Fibroblast of lung (primary cell): Measurements from ENCODE around the gene VPS35L. TPM values are rescaled to one million over a fixed set of nuclear protein-coding genes. Genes with fewer than 3 reads are reported as not detected.

Experiments
- DNase-seq, 2 donors: peaks; one replicate each; pipeline versions ENCODE4 v3.0.0 to v3.0.0-alpha.2; 2010; ENCODE audit warnings: low read depth in 2 of 2
- H2AFZ ChIP-seq: 2 replicates; pipeline ENCODE4 v1.5.1; 2012; ENCODE audit warnings: low read length, control low read depth, inconsistent platforms
- H3K27ac ChIP-seq: 2 replicates; pipeline ENCODE4 v1.5.1; 2011; ENCODE audit warnings: low read length, control low read depth; ENCODE audit not compliant: insufficient read depth
- H3K27me3 ChIP-seq: 2 replicates; pipeline ENCODE4 v1.5.1; 2011; ENCODE audit warnings: mild to moderate bottlenecking, low read length; ENCODE audit not compliant: control insufficient read depth, insufficient read depth
- H3K36me3 ChIP-seq: 2 replicates; pipeline ENCODE4 v1.5.1; 2011; ENCODE audit warnings: low read length; ENCODE audit not compliant: control insufficient read depth, insufficient read depth
- H3K4me1 ChIP-seq: 2 replicates; pipeline ENCODE4 v1.5.1; 2011; ENCODE audit warnings: low read length; ENCODE audit not compliant: control insufficient read depth, insufficient read depth; ENCODE audit errors: extremely low read depth
- H3K4me2 ChIP-seq: 2 replicates; pipeline ENCODE4 v1.5.1; 2011; ENCODE audit warnings: low read length, control low read depth; ENCODE audit not compliant: insufficient read depth; ENCODE audit errors: extremely low read depth
- H3K4me3 ChIP-seq, 4 experiments: fragments of 200-600 bp in 1 of 4; sonication (generic) in 1 of 4; replicated peaks in 1 of 4; 2 replicates each; pipeline ENCODE4 v1.5.1; 2011 to 2016; ENCODE audit warnings: low read length in 4 of 4, low read depth in 3 of 4, mild to moderate bottlenecking in 3 of 4, control low read depth in 2 of 4, inconsistent platforms in 1 of 4, mixed read lengths in 1 of 4; ENCODE audit not compliant: insufficient read depth in 1 of 4; ENCODE audit errors: control extremely low read depth in 1 of 4
- H3K79me2 ChIP-seq: 2 replicates; pipeline ENCODE4 v1.5.1; 2012; ENCODE audit warnings: mild to moderate bottlenecking, low read length, inconsistent platforms; ENCODE audit not compliant: control insufficient read depth, insufficient read depth
- H3K9ac ChIP-seq: 2 replicates; pipeline ENCODE4 v1.5.1; 2011; ENCODE audit warnings: mild to moderate bottlenecking, low read length, control low read depth; ENCODE audit not compliant: insufficient read depth
- H3K9me3 ChIP-seq: 2 replicates; pipeline ENCODE4 v1.5.1; 2012; ENCODE audit warnings: low read depth, low read length; ENCODE audit not compliant: control insufficient read depth, insufficient read depth
- H4K20me1 ChIP-seq: 2 replicates; pipeline ENCODE4 v1.5.1; 2011; ENCODE audit warnings: low read length; ENCODE audit not compliant: control insufficient read depth, insufficient read depth; ENCODE audit errors: extremely low read depth
- EZH2 ChIP-seq: IDR thresholded peaks from 2 replicates; pipeline ENCODE4 v1.5.1; 2012; ENCODE audit warnings: low read length, control low read depth, mild to moderate bottlenecking; ENCODE audit errors: missing control alignments
- polyA plus RNA-seq, 2 donors: library from polyadenylated mRNA; depleted of rRNA in 1 of 2; stranded (reverse) in 1 of 2; unstranded in 1 of 2; fragments of >200 nt; gene quantifications; 2 replicates each; pipeline ENCODE4 v1.2.1, GENCODE V29; 2011 to 2012; ENCODE audit warnings: missing spikeins in 1 of 2
- total RNA-seq: library from RNA; depleted of rRNA; stranded (reverse); fragments of >200 nt; gene quantifications from 2 replicates; pipeline ENCODE4 v1.2.1, GENCODE V29; 2014
- TF ChIP-seq, protein P1 (sequence below), 2 donors: IDR thresholded peaks in 1 of 2; conservative IDR thresholded peaks in 1 of 2; 1 replicate in 1 of 2; 2 replicates in 1 of 2; pipeline ENCODE4 v1.5.1; 2011 to 2012; ENCODE audit warnings: low read length in 2 of 2, control low read depth in 1 of 2, inconsistent platforms in 1 of 2, low read depth in 1 of 2, mild to moderate bottlenecking in 1 of 2

The VPS35L gene
- total and polyA plus RNA-seq, 2 donors (not counting 1 experiment from before 2014, with no cell fraction given): 46.7 to 54.7 TPM

DNA sequence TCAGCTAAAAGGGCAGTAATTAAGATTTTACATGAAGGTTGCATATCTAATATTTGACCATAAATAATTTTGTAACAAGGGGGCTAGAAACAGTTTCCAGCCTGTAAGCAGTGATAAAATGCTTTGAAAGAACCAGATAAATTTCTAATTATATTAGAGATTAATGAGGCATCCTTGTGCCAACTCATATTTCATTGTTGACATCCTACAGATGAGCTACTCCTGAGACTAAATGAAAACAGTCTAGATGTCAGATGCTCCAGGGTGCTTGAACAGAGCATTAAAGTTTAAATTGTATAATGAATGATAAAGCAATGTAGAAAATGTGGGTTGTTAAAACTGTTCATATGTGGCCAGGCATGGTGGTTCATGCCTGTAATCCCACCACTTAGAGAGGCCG, 185.9 kb downstream of the VPS35L start:
- no peak overlapping the region for H3K9ac ChIP-seq
- no peaks in the 10 kb centered on the region for H3K27me3 ChIP-seq
- peaks cover 2% of the 10 kb centered on the region for H3K4me1 ChIP-seq
- H3K4me2 ChIP-seq: no peak overlapping the region
- no peak for TF ChIP-seq EZH2
- TF ChIP-seq, protein P1, sequence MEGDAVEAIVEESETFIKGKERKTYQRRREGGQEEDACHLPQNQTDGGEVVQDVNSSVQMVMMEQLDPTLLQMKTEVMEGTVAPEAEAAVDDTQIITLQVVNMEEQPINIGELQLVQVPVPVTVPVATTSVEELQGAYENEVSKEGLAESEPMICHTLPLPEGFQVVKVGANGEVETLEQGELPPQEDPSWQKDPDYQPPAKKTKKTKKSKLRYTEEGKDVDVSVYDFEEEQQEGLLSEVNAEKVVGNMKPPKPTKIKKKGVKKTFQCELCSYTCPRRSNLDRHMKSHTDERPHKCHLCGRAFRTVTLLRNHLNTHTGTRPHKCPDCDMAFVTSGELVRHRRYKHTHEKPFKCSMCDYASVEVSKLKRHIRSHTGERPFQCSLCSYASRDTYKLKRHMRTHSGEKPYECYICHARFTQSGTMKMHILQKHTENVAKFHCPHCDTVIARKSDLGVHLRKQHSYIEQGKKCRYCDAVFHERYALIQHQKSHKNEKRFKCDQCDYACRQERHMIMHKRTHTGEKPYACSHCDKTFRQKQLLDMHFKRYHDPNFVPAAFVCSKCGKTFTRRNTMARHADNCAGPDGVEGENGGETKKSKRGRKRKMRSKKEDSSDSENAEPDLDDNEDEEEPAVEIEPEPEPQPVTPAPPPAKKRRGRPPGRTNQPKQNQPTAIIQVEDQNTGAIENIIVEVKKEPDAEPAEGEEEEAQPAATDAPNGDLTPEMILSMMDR (conservative IDR thresholded peaks at IDR 0.05 in 1 of 2, IDR thresholded peaks at IDR 0.05 in 1 of 2; ENCODE audit: low read depth in 1 of 2, low read length in 2 of 2): no peak
- no peaks in the 10 kb centered on the region for H3K79me2 ChIP-seq
- H3K4me3 ChIP-seq: no peak overlapping the region
- H3K9me3 ChIP-seq: no peaks in the 10 kb centered on the region
- H3K27ac ChIP-seq: no peak overlapping the region
- DNase-seq: no peak
- H4K20me1 ChIP-seq: no peaks in the 10 kb centered on the region
- no peaks in the 10 kb centered on the region for H3K36me3 ChIP-seq
- no peak overlapping the region for H2AFZ ChIP-seq

DNA sequence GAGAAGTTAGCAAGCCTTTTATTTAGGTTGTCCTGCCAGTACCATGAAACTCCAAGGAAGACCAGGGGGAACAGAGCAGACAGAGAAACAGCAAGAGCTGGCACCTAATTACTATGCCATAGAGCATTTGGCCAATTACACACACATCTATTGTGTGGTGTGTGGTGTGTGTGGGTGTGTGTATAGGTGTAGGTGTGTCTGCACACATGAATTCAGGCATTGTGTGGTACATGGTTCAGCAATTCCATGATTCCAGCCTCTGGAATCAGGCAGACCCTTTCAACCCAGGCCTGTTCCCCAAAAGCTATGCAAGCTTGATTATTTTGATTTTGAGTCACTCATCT, 188.3 kb downstream of the VPS35L start:
- no peaks in the 10 kb centered on the region for H3K36me3 ChIP-seq
- H3K27me3 ChIP-seq: no peaks in the 10 kb centered on the region
- H3K79me2 ChIP-seq: no peaks in the 10 kb centered on the region
- TF ChIP-seq, protein P1 (conservative IDR thresholded peaks at IDR 0.05 in 1 of 2, IDR thresholded peaks at IDR 0.05 in 1 of 2; ENCODE audit: low read depth in 1 of 2, low read length in 2 of 2): no peak
- no peak for TF ChIP-seq EZH2
- H3K4me1 ChIP-seq: peaks cover 2% of the 10 kb centered on the region
- no peak overlapping the region for H2AFZ ChIP-seq
- H3K9ac ChIP-seq: no peak overlapping the region
- no peaks in the 10 kb centered on the region for H4K20me1 ChIP-seq
- no peak overlapping the region for H3K4me3 ChIP-seq
- no peaks in the 10 kb centered on the region for H3K9me3 ChIP-seq
- DNase-seq: no peak
- H3K27ac ChIP-seq: no peak overlapping the region
- H3K4me2 ChIP-seq: no peak overlapping the region

DNA sequence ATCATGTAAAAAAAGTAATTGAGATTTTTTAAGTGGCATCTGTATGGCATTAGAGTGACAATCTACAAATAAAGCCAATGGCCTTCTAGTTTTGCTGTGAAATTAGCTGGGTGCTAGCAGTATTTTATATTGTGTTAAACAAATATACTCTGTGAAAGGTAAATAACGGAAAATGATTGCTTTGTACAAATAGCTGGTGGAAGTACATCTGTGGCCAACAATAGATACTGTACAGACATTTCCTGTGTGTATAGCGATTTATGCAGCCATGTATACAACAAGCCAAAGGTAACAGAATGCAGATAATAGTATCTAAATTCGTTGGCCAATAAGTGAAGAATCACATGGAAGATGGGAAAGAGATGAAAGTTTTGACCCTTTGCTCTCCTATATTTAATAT, 189.2 kb downstream of the VPS35L start:
- DNase-seq: no peak
- H3K9me3 ChIP-seq: no peaks in the 10 kb centered on the region
- TF ChIP-seq, protein P1 (conservative IDR thresholded peaks at IDR 0.05 in 1 of 2, IDR thresholded peaks at IDR 0.05 in 1 of 2; ENCODE audit: low read depth in 1 of 2, low read length in 2 of 2): no peak
- TF ChIP-seq EZH2: no peak
- H3K27ac ChIP-seq: no peak overlapping the region
- no peak overlapping the region for H3K4me2 ChIP-seq
- H3K4me1 ChIP-seq: peaks cover 2% of the 10 kb centered on the region
- no peaks in the 10 kb centered on the region for H3K79me2 ChIP-seq
- H3K4me3 ChIP-seq: no peak overlapping the region
- no peaks in the 10 kb centered on the region for H3K27me3 ChIP-seq
- no peaks in the 10 kb centered on the region for H3K36me3 ChIP-seq
- H2AFZ ChIP-seq: no peak overlapping the region
- no peak overlapping the region for H3K9ac ChIP-seq
- H4K20me1 ChIP-seq: no peaks in the 10 kb centered on the region
